GM19397 (cell line): ENCODE results near the gene CD2BP2.

Source experiments
- ATAC-seq: cut with Tn5 transposase; IDR thresholded peaks from one replicate; pipeline ENCODE4 v1.9.1; 2021; ENCODE audit warnings: mild to moderate bottlenecking, moderate library complexity; ENCODE audit not compliant: unreplicated experiment

Gene CD2BP2

DNA sequence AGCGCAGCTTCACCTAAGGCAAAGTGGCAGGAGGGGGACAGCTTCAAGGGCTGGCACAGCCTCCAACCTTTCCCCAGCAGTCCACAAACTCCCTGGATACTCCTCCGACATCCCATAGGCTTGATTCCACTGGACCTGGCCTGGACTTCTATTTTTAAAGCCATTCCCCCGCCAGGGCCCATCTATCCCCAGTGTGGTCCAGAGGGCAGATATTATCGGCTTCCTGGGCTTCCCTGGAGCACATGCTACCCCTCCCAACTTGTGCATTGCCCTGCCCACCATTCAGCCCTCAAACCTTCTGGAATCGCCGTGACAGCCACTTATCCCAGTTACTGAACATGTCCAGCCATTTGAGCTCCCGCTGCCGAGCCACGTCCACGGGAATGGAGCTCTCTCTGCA, 10.1 kb upstream of the CD2BP2 start:
- no peak for ATAC-seq

DNA sequence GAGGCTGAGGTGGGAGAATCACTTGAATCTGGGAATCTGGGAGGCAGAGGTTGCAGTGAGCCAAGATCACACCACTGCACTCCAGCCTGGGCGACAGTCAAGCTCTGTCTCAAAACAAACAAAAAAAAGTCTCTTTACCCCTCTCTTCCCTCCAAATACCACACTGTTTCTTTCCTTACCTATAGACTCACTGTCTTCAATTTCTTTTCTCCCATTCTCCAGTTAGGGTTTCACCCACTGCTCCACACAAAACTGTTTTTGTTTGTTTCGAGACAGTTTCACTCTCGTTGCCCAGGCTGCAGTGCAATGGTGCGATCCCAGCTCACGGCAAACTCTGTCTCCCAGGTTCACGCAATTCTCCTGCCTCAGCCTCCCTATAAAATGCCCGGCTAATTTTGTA, 6.1 kb upstream of the CD2BP2 start:
- no peak for ATAC-seq

DNA sequence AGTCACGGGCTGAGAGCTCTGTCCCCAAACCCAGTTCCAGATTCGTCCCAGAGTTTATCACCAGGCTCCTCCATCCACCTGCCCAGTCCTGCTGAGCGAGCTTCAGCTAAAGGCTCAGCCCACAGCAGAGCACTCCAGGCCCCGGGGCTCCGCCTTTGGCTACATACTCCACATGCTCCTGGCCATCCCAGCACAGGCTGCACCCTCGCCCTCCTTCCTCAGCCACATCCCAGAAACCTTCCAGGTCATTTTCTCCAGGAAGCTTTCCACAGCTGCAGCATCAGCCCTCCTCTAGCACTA, 4.7 kb upstream of the CD2BP2 start:
- no peak for ATAC-seq

DNA sequence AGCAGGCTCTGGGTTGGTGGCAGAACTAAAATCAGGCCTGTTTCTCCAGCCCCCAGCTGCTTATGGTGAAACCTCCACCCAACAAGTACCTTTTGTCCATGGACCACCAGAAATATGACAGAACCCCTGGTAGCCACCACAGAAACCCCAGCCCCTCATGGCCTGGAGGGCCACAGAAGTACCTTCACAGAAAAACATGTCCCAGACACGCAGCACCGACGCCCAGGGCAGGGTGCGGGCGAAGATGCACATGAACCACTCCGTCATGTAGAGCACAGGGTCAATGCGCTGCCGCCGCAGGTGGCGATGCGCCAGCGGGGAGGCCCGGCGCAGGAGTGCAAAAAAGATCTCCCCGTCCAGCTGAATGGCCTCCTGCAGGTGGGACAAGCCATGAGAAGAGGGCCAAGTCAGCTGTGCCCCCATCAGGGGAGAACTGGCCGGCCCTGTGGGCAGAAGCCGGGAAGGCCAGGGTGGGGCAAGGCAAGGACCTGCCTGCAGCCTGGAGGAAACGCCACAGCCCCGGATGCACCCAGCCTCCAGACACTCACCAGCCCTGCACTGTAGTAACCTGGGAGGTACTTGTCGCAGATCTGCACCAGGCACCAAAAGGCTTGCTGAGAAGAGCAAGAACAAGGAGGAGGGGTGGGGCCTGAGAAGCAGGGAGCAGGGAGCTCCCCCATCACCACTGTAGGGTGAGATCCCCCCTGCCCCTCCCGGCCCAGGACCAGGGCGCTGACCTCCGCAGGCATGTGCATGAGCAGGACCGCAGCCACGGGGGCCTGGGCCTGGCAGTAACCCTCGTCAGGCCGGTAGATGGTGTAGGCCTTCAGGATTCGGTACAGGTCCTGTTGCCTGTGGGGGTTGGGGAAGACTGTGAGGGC, 4.1 kb upstream of the CD2BP2 start:
- ATAC-seq = no peak

DNA sequence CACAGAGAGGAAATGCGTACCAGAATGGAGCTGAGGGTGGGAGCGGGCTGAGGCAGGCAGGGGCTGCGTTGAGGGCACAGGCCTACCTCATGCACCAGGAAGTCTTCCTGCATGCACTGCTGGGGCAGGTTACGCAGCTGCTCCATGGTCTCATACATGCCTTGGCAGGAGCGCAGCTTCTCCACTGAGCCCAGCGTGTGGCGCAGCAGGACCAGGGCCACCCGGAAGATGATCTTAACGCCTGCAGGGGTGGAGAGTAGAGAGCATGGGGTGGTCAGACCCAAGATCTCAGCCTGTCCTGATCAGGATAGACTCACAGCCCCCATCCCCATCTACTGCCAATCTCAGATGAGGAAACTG, 3.4 kb upstream of the CD2BP2 start:
- no peak for ATAC-seq

DNA sequence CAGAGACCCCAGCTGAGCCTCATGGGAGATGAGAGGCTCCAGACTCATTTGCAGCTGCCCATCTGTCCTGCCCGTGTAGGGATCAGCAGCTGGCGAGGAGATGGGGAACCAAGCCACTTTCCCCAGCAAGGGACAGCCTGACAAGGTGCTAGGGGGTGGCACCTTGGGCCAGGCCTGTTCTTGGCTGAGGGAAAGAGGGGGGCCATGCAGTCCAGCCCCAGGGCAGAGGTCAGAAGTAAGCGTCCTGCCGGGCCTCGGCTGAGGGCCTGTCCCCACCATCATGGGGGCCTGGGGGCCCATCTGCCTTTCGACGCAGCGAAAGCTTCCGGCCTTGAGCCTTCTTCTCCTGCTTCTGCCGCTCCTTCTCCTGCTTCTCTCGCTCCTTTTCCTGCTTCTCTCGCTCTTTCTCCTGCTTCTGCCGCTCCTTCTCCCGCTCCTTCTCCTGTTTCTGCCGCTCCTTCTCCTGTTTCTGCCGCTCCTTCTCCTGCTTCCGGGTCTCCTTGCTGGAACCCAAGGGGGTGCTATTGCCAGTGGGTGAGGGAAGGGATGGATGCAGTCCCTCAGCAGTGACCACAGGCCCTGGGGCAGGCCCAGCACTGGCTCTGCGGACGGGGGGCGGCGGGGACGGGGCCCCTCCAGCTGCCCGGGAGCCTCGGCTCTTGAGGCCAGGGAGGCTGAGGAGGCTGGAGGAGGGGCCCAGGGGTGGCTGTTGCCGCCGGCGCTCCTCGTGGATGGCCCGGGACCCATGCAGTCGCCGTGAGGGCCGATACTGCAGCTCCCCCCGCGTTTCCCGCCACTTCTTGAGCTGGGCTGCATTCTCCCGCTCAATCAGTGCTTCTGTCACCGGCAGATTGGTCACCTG, 2.8 kb upstream of the CD2BP2 start:
- no peak for ATAC-seq

DNA sequence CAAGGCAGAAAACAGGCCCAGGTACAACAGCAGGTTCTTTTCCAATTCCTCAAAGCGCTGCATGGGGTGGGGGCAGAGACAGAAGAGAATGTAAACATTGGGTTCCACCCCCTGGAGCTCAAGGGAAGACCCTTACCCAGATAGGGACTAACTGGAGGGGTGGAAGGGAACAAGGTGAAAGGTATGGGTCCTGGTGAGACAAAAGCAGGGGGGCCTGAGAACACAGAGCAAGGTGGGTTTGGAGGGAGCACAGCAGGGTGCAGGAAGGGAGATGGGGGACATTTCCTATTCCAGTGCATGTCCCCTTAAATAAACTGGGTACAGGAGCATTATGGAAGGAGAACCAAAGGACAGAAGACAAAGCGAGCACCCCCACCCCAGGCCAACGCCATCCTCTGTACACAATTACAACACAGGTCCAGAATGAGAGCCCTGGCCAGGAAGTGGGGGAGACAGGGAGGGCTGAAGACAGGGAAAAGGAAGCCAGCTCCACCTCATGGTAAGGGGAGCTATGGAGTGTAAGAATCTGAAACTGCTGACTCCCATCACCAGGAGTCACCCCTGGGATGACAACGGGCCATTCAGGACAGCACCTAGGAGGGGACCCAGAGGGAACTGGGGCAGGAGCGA, 2.1 kb upstream of the CD2BP2 start:
- no peak for ATAC-seq

DNA sequence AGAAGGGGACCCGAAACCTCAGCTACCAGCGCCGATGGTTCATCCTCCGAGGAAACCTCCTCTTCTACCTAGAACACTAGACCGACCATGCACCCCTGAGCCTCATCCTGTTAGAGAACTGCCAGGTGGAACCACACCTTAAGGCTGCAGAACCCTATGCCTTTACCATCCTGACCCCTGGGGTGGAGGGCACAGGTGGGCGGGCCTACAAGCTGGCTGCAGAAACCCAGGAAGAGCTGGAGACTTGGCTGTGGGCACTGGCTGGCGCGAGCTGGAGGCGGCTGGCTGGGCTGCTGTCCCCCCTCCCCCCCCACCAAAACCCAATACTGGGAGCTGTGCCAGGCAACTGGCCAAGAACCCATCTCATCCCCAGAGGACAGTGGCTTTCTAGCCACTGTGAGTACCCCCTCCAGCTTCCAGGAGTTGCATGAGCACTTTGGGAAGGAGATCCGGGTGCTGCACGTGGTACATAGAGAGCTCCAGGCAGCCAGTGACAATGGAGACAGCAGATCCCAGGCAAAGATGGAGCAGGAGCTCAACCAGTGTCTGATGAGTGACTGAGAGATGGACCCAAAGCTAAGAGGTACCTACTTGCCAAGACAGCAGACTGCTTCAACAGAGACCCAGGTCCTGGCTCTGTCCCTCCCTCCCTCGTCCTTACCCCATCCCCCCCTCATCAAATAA, 1.4 kb upstream of the CD2BP2 start:
- ATAC-seq = no peak

DNA sequence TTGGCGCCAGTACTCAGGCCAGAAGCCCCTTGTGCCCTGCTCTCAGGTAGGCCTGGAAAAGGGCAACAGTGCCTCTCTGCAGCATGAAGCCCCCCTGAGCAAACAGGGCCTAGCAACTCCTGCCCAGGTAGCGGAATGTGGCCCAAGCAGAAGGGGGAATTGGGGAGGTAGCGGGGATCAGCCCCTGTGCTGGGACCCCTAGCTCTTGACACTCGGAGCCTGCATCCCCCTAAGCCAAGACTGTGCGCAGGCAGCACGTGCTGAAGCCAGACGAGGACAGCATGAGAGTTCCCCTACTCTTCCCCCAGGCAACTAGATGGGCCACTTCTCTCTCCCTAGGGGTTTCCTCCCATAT, 823 bp upstream of the CD2BP2 start:
- no peak for ATAC-seq

DNA sequence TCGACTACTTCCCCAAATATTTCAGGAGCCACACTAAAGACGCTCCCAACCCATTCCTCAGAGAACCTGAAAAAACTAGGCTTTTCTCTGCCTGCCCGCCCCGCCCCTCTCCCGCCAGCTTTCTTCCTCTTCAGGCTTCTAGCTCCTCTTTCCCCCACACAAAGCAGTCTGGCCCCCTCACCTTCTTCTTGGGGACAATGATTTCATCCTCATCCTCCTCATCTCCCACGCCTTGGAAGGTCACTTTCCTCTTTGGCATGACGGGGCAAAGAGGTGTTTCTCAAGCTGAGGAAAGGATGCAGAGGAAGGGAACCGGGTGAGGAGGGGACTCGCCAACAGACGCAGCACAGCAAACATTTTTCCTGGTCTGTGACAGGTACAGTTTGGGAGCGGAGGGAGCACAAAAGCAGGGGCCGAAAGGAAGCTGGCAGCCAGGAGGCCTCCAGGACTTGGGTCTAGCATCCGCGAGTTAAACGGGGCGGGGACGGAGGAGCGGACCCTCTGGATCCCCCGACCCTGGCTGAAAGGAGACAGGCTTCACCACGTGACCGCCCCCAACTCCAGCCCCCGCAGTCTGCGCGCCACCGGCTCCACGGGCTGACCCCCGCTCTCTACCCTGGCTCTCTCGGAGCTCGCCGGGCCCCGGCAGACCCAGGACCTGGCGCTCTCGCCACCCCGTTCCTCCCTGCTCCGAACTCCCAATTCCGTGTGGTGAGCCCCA, 525 bp downstream of the CD2BP2 start:
- no peak for ATAC-seq

DNA sequence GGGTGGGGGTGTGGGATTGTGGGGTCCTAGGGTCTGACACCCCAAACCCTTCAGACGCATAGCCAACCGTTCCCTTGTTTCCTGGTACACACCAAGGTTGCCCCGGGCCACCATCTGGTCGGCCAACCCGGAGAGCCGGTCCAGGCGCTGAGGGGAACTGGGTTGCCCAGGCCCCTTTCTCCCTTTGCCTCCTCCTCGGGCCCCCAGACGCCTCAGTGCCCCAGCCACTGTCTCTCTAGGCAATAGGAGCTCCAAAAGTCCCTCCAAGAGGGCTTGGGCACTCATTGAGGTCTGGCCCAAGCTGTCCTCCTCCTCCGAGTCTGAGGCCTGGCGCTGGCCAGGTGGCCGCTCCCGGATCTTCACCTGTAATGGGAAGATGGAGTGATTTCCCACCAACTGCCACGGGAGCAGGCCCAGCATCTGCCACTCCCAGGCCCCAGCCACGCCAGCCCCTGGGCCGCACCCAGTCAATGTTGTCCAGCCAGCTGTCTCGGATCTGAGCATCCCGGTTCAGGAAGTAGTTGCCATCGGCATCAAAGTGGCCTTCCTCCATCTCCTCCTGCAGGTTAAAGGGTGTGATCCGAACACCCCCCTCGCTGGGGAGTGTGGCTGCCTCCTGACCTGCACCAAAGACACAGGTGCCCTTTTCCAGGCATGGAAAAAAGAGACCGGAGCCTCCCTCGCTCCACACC, 1.5 kb downstream of the CD2BP2 start:
- ATAC-seq = no peak

DNA sequence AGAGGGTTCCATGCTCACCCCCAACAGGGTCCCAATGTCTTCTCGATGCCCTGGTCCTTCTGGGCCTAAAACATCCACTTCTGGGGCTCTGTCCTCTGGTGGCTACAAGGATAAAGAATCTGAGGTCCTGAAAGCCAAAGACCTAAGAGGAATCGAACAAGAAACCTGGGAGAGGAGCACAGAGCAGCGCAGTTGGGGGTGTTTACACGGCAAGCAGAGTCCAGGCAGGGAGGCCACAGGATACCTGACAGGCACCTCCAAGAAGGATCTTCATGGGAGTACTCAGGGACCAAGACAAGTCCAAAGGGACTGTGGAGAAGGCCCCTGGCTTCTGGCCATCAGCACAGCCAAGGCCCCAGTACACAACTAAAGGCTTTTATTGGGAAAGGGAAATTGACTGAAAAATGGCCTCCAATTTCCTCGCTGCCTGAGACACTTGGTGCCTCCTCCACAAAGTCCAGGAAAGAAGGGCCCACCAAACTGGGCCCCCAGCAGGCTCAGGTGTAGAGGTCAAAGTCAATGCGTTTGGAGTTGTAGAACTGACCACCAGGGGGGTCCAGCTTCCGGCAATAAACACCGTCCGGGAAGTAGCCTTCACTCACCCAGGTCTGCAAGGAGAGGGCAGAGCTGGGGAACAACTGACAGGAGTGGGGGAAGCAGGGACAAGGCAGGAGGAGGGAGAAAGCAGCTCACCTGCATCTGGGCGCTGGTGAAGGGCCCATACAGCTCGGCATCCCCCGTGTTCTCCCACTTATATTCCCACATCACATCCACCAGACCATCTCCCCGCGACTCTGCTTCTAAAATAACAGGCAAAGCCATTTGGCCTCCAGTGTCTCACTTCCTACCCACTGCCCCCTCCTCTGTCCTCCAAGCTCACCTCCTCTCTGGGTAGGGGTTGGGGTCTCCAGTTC, 2.4 kb downstream of the CD2BP2 start:
- ATAC-seq = no peak

DNA sequence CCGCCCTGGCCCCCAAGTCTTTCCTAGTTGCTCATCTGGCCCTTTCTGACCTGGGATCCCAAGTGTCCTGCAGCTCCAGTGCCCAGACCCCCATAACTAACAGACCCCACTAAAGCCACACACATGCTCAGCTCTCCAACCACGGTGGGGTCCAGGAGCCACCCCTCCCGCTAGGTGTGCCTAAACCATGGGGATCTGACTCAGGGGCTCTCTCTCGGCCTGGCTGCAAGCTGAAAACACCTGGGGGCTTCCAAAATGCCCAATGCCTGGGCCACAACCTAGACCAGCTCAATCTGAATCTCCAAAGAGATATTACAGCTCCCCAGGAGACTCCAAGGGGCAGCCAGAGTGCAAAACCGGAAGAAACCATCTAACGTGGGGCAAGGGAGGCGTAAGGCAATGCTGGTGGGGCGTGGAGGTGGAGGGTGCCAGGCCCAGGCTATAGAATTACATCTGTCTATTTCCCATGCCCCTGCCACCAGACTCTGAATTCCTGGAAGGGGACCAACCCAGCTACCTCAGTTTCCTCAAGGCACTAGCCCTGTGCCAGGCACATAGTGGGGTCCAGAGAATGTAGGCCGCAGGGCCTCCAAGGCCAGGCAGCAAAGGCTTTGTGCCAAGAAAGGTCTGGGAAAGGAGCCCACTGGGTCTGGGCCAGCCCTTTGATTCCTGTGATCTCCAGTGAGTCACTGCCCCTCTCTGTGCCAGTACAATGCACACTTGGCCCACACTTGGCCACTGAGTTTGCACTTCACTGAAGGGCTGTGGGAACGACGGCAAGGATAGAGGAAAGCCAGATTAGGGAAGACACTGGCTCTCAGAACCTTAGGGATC, 3.3 kb downstream of the CD2BP2 start:
- ATAC-seq = no peak

DNA sequence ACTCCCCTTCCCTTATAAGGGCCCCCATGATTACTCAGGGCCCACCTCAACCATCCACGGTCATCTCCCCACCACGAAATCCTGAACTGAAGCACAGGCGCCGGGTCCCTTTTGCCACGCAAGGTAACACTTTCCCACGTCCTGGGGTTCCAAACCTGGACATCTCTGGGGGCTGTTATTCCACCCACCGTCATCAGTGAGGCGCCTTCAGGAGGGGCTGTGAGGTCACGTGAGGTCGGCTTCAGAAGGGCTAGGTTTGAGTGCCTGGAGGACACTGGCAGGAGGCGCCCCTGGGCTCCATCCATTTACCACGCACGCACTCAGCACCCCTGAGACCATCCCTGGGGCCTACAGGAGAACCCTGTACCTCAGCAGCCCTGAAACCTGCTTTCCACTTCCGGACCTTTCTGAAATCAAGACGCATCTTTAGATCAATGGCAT, 4.1 kb downstream of the CD2BP2 start:
- no peak for ATAC-seq

DNA sequence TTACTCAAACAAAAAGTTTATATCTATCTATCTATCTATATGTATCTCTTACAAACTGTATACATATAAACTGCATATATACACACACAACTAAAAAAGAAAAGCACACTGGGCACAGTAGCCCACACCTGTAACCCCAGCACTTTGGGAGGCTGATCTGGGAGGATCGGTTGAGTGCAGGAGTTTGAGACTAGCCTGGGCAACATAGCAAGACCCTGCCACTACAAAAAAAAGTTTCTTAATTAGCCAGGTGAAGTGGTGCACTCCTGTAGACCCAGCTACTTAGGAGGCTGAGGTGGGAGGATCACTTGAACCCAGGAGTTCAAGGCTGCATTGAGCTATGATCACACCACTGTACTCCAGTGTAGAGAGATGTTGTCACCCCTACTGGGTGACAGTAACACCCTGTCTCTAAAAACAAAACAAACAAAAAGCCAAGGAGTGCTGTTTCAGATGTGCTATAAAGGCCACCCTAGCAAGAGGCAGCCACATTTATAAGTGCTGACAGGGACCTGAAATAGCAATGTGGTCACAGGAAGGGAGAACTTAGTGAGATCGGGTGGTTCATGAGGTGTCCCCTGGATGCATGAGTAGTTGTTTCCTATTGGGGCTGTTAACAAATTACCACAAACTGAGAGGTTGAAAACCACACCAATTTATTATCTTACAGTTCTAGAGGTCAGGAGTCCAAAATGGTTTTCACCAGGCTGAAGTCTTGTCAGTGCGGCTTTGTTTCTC, 4.8 kb downstream of the CD2BP2 start:
- ATAC-seq = no peak

DNA sequence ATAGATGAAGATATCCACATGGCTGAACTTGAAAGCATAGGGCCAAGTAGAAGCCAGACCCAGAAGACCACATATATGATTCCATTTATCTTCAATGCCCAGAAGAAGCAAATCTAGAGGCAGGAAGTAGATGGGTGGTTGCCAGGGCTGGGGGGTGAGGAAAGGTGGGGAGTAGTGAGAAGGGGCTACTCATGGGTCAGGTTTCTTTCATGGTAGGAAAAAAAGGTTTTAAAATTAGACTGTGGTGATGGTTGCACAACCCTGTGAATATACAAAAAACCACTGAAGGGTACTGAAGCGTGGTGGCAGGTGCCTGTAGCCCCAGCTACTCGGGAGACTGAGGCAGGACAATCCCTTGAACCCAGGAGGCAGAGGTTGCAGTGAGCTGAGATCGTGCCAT, 5.4 kb downstream of the CD2BP2 start:
- ATAC-seq = peak; percentile 44

DNA sequence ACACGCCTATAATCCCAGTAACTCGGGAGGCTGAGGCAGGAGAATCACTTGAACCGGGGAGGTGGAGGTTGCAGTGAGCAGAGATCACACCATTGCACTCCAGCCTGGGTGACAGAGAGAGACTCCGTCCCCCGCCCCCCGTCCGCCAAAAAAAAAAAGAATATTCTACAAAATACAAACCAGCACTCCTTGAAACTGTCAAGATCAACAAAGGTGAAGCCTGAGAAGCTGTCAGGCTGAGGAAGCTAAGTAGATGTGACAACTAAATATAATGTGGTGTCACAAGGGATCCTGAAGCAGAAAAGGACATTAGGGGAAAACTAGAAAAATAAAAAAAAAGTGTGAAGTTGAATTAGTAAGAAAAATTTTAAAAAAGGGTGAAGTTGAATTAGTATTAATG, 6.2 kb downstream of the CD2BP2 start:
- ATAC-seq = no peak

DNA sequence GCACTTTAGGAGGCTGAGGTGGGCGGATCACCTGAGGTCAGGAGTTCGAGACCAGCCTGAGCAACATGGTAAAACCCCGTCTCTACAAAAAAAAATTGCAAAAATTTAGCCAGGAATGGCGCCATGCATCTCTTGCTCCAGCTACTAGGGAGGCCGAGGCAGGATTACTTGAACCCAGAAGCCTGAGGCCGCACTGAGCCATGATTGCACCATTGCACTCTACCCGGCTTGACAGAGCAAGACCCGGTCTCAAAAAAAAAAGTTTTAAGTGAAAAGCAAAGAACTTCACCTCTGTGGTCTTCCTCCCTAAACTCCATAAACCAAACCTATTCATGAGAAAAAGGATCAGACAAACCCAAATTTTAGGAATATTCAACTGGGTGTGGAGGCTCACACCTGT, 7.0 kb downstream of the CD2BP2 start:
- no peak for ATAC-seq
